GM23338 (cell line): Measurements from ENCODE around the gene RAB7B.

Experiments used
- CREB1 ChIP-seq: fragments of 250-450 bp; sonication (Bioruptor Pico); IDR thresholded peaks from 2 replicates; pipeline ENCODE4 v1.5.0; 2020; ENCODE audit warnings: low read depth, mild to moderate bottlenecking, moderate library complexity
- CTCF ChIP-seq, 2 experiments: fragments of 200-600 bp in 1 of 2; sonication (generic) in 1 of 2; conservative IDR thresholded peaks; 2 replicates each; pipeline versions ENCODE4 v1.5.1 to v1.6.1; 2016 to 2017; ENCODE audit warnings: antibody characterized with exemption in 2 of 2, low read depth in 2 of 2, mild to moderate bottlenecking in 2 of 2, moderate library complexity in 1 of 2
- EZH2 ChIP-seq: fragments of 200-600 bp; sonication (generic); IDR thresholded peaks from one replicate; pipeline ENCODE4 v1.8.0; 2017; ENCODE audit warnings: antibody characterized with exemption, mild to moderate bottlenecking, low read depth; ENCODE audit not compliant: unreplicated experiment
- EZH2phosphoT487 ChIP-seq: fragments of 200-600 bp; sonication (generic); IDR thresholded peaks from one replicate; pipeline ENCODE4 v1.8.1; 2018; ENCODE audit warnings: antibody characterized with exemption; ENCODE audit not compliant: unreplicated experiment
- JUNB ChIP-seq: IDR thresholded peaks from one replicate; pipeline ENCODE4 v1.6.1; 2016; ENCODE audit warnings: antibody characterized with exemption; ENCODE audit not compliant: unreplicated experiment
- NANOG ChIP-seq: IDR thresholded peaks from 2 replicates; pipeline ENCODE4 v1.6.1; 2016; ENCODE audit warnings: antibody characterized with exemption, borderline replicate concordance
- POLR2AphosphoS5 ChIP-seq: IDR thresholded peaks from 2 replicates; pipeline ENCODE4 v1.6.1; 2016; ENCODE audit warnings: antibody characterized with exemption, low read depth
- REST ChIP-seq: IDR thresholded peaks from one replicate; pipeline ENCODE4 v1.6.1; 2018; ENCODE audit warnings: antibody characterized with exemption; ENCODE audit not compliant: unreplicated experiment
- STAT1 ChIP-seq: IDR thresholded peaks from one replicate; pipeline ENCODE4 v1.6.1; 2016; ENCODE audit warnings: antibody characterized with exemption; ENCODE audit not compliant: unreplicated experiment
- ZNF114 ChIP-seq: fragments of 250-450 bp; sonication (Bioruptor Pico); IDR thresholded peaks from 2 replicates; pipeline ENCODE4 v1.5.0; 2020; ENCODE audit warnings: mild to moderate bottlenecking, moderate library complexity
- ZNF331 ChIP-seq: fragments of 250-450 bp; sonication (Bioruptor Pico); IDR thresholded peaks from 2 replicates; pipeline ENCODE4 v1.5.0; 2020; ENCODE audit warnings: low read depth, mild to moderate bottlenecking, moderate library complexity
- TF ChIP-seq, protein P1 (sequence below): IDR thresholded peaks from 2 replicates; pipeline ENCODE4 v1.6.1; 2016; ENCODE audit warnings: antibody characterized with exemption
- TF ChIP-seq, protein P2 (sequence below): fragments of 250-450 bp; sonication (Bioruptor Pico); IDR thresholded peaks from 2 replicates; pipeline ENCODE4 v1.5.0; 2020; ENCODE audit warnings: mild to moderate bottlenecking, moderate library complexity

GRCh38 chr1:205965036-205965884, 37.9 kb downstream of the RAB7B start:
- TF ChIP-seq CTCF (conservative IDR thresholded peaks at IDR 0.05; ENCODE audit: low read depth in 2 of 2) (no peak), POLR2AphosphoS5 (no peak), EZH2 (no peak), JUNB (no peak), CREB1 (CRISPR knock-in tag) (no peak), REST (no peak), EZH2phosphoT487 (no peak), STAT1 (no peak), ZNF331 (CRISPR knock-in tag) (no peak), NANOG (no peak), ZNF114 (CRISPR knock-in tag) (no peak)
- TF ChIP-seq, protein P1, sequence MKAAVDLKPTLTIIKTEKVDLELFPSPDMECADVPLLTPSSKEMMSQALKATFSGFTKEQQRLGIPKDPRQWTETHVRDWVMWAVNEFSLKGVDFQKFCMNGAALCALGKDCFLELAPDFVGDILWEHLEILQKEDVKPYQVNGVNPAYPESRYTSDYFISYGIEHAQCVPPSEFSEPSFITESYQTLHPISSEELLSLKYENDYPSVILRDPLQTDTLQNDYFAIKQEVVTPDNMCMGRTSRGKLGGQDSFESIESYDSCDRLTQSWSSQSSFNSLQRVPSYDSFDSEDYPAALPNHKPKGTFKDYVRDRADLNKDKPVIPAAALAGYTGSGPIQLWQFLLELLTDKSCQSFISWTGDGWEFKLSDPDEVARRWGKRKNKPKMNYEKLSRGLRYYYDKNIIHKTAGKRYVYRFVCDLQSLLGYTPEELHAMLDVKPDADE, result no peak
- TF ChIP-seq, protein P2, sequence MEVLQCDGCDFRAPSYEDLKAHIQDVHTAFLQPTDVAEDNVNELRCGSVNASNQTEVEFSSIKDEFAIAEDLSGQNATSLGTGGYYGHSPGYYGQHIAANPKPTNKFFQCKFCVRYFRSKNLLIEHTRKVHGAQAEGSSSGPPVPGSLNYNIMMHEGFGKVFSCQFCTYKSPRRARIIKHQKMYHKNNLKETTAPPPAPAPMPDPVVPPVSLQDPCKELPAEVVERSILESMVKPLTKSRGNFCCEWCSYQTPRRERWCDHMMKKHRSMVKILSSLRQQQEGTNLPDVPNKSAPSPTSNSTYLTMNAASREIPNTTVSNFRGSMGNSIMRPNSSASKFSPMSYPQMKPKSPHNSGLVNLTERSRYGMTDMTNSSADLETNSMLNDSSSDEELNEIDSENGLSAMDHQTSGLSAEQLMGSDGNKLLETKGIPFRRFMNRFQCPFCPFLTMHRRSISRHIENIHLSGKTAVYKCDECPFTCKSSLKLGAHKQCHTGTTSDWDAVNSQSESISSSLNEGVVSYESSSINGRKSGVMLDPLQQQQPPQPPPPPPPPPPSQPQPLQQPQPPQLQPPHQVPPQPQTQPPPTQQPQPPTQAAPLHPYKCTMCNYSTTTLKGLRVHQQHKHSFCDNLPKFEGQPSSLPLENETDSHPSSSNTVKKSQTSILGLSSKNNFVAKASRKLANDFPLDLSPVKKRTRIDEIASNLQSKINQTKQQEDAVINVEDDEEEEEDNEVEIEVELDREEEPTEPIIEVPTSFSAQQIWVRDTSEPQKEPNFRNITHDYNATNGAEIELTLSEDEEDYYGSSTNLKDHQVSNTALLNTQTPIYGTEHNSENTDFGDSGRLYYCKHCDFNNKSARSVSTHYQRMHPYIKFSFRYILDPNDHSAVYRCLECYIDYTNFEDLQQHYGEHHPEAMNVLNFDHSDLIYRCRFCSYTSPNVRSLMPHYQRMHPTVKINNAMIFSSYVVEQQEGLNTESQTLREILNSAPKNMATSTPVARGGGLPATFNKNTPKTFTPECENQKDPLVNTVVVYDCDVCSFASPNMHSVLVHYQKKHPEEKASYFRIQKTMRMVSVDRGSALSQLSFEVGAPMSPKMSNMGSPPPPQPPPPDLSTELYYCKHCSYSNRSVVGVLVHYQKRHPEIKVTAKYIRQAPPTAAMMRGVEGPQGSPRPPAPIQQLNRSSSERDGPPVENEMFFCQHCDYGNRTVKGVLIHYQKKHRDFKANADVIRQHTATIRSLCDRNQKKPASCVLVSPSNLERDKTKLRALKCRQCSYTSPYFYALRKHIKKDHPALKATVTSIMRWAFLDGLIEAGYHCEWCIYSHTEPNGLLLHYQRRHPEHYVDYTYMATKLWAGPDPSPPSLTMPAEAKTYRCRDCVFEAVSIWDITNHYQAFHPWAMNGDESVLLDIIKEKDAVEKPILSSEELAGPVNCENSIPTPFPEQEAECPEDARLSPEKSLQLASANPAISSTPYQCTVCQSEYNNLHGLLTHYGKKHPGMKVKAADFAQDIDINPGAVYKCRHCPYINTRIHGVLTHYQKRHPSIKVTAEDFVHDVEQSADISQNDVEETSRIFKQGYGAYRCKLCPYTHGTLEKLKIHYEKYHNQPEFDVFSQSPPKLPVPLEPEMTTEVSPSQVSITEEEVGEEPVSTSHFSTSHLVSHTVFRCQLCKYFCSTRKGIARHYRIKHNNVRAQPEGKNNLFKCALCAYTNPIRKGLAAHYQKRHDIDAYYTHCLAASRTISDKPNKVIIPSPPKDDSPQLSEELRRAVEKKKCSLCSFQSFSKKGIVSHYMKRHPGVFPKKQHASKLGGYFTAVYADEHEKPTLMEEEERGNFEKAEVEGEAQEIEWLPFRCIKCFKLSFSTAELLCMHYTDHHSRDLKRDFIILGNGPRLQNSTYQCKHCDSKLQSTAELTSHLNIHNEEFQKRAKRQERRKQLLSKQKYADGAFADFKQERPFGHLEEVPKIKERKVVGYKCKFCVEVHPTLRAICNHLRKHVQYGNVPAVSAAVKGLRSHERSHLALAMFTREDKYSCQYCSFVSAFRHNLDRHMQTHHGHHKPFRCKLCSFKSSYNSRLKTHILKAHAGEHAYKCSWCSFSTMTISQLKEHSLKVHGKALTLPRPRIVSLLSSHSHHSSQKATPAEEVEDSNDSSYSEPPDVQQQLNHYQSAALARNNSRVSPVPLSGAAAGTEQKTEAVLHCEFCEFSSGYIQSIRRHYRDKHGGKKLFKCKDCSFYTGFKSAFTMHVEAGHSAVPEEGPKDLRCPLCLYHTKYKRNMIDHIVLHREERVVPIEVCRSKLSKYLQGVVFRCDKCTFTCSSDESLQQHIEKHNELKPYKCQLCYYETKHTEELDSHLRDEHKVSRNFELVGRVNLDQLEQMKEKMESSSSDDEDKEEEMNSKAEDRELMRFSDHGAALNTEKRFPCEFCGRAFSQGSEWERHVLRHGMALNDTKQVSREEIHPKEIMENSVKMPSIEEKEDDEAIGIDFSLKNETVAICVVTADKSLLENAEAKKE (CRISPR knock-in tag), result no peak
